ENCODE results near the gene DYNC1H1. TPM values are rescaled to one million over a fixed set of nuclear protein-coding genes. Genes with fewer than 3 reads are reported as not detected.

The DYNC1H1 gene
- total RNA-seq, 2 donors from 2014 or later, result 345 to 359 TPM

- no peaks in the 10 kb centered on the region for H3K9me3 ChIP-seq
- H3K4me3 ChIP-seq, result no peak overlapping the region
- no peak for DNase-seq
- no peaks in the 10 kb centered on the region for H3K27me3 ChIP-seq
- no peak overlapping the region for H3K9ac ChIP-seq (ENCODE audit: low read depth in 2 of 2, low read length in 2 of 2)
- H3K4me1 ChIP-seq, result no peaks in the 10 kb centered on the region
- TF ChIP-seq CTCF (IDR thresholded peaks at IDR 0.05), result no peak
- intact Hi-C loops (cut with DNase I), result no loop called here
- no peaks in the 10 kb centered on the region for H3K36me3 ChIP-seq
- H3K27ac ChIP-seq, result no peak overlapping the region
Observed at GRCh38 chr14:101945171-101945570, 19.2 kb upstream of the DYNC1H1 start.

GRCh38 chr14:101947577-101947903 lies 16.8 kb upstream of the DYNC1H1 start:
- intact Hi-C loops (cut with DNase I), result no loop called here
- Histone ChIP-seq H3K27ac (peak overlapping the region; percentile 95), H3K9ac (ENCODE audit: low read depth in 2 of 2, low read length in 2 of 2) (peak overlapping the region; percentile 95 to 99), H3K4me1 (no peaks in the 10 kb centered on the region), H3K4me3 (peak overlapping the region; percentile 85), H3K27me3 (no peaks in the 10 kb centered on the region), H3K36me3 (no peaks in the 10 kb centered on the region), H3K9me3 (no peaks in the 10 kb centered on the region)
- no peak for TF ChIP-seq CTCF (IDR thresholded peaks at IDR 0.05)
- DNase-seq, result peak; percentile 46

DNA sequence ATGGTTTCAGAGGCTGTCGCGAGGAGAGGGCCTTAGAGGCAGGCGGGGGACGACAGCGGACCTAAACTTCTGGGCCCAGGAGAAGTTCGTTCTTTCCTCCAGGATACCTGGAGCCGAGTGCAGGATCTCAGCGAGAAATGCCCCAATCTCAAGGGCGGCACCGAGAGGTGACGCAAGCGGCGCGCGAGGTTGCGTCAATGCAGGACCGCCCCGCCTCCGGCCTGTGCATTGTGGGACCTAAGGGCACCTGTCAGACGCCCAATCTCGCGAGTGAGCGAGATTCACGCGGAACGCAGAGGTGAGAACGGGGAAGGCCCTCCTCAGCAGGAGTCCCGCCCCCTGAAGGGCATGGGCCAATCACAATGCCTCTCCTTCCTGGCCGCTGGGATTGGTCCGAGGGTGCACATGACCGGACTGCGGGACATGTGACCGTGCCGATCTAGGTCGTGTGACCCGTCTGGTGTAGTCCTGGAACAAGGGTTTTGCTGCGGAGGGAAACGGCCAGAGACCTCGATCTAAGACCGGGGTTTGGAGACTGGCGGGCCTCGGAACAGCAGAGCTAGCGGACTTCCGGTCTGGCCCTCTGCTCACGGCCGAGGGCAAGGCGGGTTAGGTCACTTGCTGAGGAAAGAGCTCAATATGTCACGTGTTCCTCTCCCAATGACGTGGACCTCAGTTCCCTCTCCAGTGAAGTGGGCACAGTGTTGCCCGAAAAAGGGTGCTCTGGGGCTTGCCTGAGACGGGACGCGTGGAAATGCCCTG lies 16.3 kb upstream of the DYNC1H1 start:
- DNase-seq, result peak; percentile 100
- H3K9ac ChIP-seq (ENCODE audit: low read depth in 2 of 2, low read length in 2 of 2), result peak overlapping the region; percentile 95 to 99
- TF ChIP-seq CTCF (IDR thresholded peaks at IDR 0.05), result no peak
- intact Hi-C loops (cut with DNase I), result no loop called here
- H3K27ac ChIP-seq, result peak overlapping the region; percentile 95
- no peaks in the 10 kb centered on the region for H3K27me3 ChIP-seq
- H3K36me3 ChIP-seq, result no peaks in the 10 kb centered on the region
- H3K9me3 ChIP-seq, result no peaks in the 10 kb centered on the region
- H3K4me1 ChIP-seq, result no peaks in the 10 kb centered on the region
- H3K4me3 ChIP-seq, result peak overlapping the region; percentile 85

DNA sequence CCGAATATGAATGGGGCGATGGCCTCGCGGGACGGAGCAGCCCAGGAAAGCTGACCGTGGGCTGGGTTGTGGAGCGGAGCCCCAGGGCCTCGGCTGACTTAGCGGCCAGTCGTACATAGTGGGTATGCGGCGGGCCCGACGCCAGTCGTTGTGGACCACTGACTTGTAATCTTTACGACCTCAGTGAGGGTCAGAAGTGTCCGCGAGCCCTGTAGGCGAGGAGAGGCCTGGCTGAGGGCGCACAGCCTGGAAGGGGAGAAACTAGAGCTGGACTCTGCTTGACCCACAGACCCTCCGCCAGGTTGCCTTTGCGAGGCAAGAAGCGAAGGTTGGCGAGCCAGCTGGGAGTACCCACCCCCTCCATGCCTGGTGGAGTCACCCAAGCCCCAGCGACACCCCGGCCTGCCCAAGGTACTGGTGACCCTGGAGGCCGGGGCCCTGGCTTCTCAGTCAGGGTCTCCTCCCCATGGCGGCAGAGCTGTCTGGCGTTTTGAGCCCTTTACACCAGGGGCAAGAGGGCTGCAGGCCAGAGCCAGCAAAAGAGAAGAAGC lies 15.6 kb upstream of the DYNC1H1 start:
- no peaks in the 10 kb centered on the region for H3K27me3 ChIP-seq
- H3K27ac ChIP-seq, result peak overlapping the region; percentile 95
- intact Hi-C loops (cut with DNase I), result no loop called here
- no peak for TF ChIP-seq CTCF (IDR thresholded peaks at IDR 0.05)
- H3K4me1 ChIP-seq, result no peaks in the 10 kb centered on the region
- no peaks in the 10 kb centered on the region for H3K36me3 ChIP-seq
- H3K9ac ChIP-seq (ENCODE audit: low read depth in 2 of 2, low read length in 2 of 2), result peak overlapping the region; percentile 76 to 99
- no peaks in the 10 kb centered on the region for H3K9me3 ChIP-seq
- peak overlapping the region; percentile 85 for H3K4me3 ChIP-seq
- DNase-seq, result no peak

GRCh38 chr14:101950100-101950499 lies 14.3 kb upstream of the DYNC1H1 start:
- intact Hi-C loops (cut with DNase I), result loop anchor here (5.0 kb wide), 1 partner anchor 183 kb away; no protein-coding TSS in a partner anchor
- H3K27ac ChIP-seq, result no peak overlapping the region

More at GRCh38 chr14:101950100-101950499, 14.3 kb upstream of the DYNC1H1 start:
- no peak for DNase-seq
- TF ChIP-seq CTCF (IDR thresholded peaks at IDR 0.05), result no peak
- peak overlapping the region in 1 of 2 donors; percentile 12 for H3K9ac ChIP-seq (ENCODE audit: low read depth in 2 of 2, low read length in 2 of 2)
- H3K9me3 ChIP-seq, result no peaks in the 10 kb centered on the region
- no peaks in the 10 kb centered on the region for H3K36me3 ChIP-seq
- H3K4me1 ChIP-seq, result no peaks in the 10 kb centered on the region
- no peak overlapping the region for H3K4me3 ChIP-seq
- no peaks in the 10 kb centered on the region for H3K27me3 ChIP-seq
